ENCODE data around the gene TRPM5.

DNA sequence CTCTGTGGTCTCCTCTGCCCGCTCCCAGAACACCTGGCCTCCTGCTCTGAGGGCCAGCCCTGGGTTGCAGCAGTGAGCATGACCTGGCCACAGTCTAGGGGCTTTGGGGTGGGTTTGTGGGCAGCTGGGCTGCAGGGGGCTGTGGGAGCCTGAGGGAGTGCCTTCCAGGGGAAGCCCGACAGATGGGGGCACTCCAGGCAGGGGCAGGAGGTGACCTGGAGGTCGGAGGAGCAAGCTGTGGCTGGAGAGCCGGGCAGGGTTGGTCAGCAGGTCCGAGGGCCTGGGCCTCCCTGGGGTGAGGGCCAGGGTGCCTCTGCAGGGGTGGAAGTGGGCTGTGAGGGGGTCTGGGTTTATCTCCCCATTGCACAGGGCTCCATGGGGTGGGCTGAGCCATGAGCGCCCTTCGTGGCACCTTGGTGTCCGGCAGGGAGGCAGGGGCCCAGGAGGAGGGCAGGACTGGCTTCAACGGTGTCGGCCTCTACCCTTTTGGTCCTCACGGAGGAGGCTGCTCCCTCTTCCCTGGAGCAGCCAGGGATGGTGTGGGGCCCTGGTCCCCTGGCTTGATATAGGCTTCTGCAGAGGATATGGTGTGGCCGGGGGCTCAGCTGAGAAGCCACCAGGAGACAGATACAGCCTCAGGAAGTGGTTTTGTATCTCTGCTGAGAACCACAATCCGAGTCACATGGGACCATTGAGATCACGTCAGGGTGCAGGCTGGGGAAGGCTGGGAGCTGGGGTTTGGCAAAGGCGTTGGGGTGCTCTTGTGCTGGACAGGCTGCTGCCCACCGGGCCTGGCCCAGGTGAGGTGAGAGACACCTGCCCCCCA, 22.8 kb upstream of the TRPM5 start:
- TF ChIP-seq, protein P1, sequence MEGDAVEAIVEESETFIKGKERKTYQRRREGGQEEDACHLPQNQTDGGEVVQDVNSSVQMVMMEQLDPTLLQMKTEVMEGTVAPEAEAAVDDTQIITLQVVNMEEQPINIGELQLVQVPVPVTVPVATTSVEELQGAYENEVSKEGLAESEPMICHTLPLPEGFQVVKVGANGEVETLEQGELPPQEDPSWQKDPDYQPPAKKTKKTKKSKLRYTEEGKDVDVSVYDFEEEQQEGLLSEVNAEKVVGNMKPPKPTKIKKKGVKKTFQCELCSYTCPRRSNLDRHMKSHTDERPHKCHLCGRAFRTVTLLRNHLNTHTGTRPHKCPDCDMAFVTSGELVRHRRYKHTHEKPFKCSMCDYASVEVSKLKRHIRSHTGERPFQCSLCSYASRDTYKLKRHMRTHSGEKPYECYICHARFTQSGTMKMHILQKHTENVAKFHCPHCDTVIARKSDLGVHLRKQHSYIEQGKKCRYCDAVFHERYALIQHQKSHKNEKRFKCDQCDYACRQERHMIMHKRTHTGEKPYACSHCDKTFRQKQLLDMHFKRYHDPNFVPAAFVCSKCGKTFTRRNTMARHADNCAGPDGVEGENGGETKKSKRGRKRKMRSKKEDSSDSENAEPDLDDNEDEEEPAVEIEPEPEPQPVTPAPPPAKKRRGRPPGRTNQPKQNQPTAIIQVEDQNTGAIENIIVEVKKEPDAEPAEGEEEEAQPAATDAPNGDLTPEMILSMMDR (IDR thresholded peaks at IDR 0.05) = no peak
- TF ChIP-seq POLR2A (IDR thresholded peaks at IDR 0.05) = no peak

Data from prostate gland (tissue), 2 donors.